Muscle of leg (tissue), 11 donors: Measurements from ENCODE around the gene ICE2. TPM values are rescaled to one million over a fixed set of nuclear protein-coding genes. Genes with fewer than 3 reads are reported as not detected.

Source experiments
- DNase-seq: peaks from one replicate; pipeline ENCODE4 v3.0.0; 2013
- H3K27ac ChIP-seq: one replicate; pipeline ENCODE4 v1.5.1; 2013; ENCODE audit warnings: mild to moderate bottlenecking, low read length, control low read depth
- H3K27me3 ChIP-seq: one replicate; pipeline ENCODE4 v1.6.1; 2013; ENCODE audit warnings: low read length; ENCODE audit not compliant: control insufficient read depth, insufficient read depth
- H3K36me3 ChIP-seq: one replicate; pipeline ENCODE4 v1.6.1; 2013; ENCODE audit warnings: low read length; ENCODE audit not compliant: control insufficient read depth, insufficient read depth
- H3K4me1 ChIP-seq: one replicate; pipeline ENCODE4 v1.6.1; 2013; ENCODE audit warnings: low read length; ENCODE audit not compliant: control insufficient read depth, insufficient read depth
- H3K4me3 ChIP-seq: one replicate; pipeline ENCODE4 v1.5.1; 2013; ENCODE audit warnings: low read length, control low read depth
- H3K9me3 ChIP-seq: replicated peaks from 2 replicates; pipeline ENCODE4 v1.6.1; 2013; ENCODE audit warnings: low read depth, low read length; ENCODE audit not compliant: control insufficient read depth
- WGBS: methylation state at CpG from one replicate; pipeline ENCODE4 v1.1.5; 2013; ENCODE audit warnings: missing lambda C conversion rate; ENCODE audit not compliant: insufficient coverage; 5-methylcytosine and 5-hydroxymethylcytosine counted together
- polyA plus RNA-seq, 8 donors: library from polyadenylated mRNA; unstranded; fragments of 120-200 nt; gene quantifications; one replicate each; pipeline versions ENCODE4 v1.2.1 to v1.2.3, GENCODE V29; 2013; ENCODE audit warnings: inconsistent platforms in 1 of 8, low replicate concordance in 1 of 8; ENCODE audit not compliant: insufficient read length in 8 of 8, insufficient read depth in 1 of 8
- total RNA-seq: library from RNA; stranded (reverse); fragments of 120-200 nt; gene quantifications from one replicate; pipeline ENCODE4 v1.2.4, GENCODE V29; 2013

ICE2 gene
- total and polyA plus RNA-seq, 9 donors, result 29.3 to 40.3 (median 30.1) TPM

DNA sequence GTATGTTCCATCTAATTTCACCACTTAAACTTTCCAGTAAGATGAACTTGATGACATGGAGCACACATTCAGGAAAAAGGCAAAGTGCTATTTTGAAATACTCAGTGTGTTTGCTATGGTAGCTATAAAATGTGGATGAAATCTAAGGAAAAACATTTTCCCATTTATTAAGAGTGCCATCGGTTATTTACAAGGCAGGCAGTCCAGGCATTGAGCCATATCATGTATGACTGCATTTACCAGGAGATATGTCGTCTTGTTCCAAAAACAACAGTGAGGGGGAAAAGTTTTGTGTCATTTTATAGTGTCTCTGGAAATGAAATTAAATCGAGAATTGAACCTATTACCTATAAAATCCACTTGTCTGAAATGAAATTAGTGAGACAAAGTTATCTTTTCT is 94.9 kb downstream of the ICE2 start:
- no peak for DNase-seq
- whole genome bisulfite sequencing, result no CpG with 5 or more reads among the region's 3 CpGs
- H3K9me3 ChIP-seq, result no peaks in the 10 kb centered on the region
- H3K4me3 ChIP-seq, result no peak overlapping the region
- no peaks in the 10 kb centered on the region for H3K27me3 ChIP-seq
- no peak overlapping the region for H3K27ac ChIP-seq
- peaks cover 48% of the 10 kb centered on the region for H3K36me3 ChIP-seq
- peaks cover 12% of the 10 kb centered on the region for H3K4me1 ChIP-seq

DNA sequence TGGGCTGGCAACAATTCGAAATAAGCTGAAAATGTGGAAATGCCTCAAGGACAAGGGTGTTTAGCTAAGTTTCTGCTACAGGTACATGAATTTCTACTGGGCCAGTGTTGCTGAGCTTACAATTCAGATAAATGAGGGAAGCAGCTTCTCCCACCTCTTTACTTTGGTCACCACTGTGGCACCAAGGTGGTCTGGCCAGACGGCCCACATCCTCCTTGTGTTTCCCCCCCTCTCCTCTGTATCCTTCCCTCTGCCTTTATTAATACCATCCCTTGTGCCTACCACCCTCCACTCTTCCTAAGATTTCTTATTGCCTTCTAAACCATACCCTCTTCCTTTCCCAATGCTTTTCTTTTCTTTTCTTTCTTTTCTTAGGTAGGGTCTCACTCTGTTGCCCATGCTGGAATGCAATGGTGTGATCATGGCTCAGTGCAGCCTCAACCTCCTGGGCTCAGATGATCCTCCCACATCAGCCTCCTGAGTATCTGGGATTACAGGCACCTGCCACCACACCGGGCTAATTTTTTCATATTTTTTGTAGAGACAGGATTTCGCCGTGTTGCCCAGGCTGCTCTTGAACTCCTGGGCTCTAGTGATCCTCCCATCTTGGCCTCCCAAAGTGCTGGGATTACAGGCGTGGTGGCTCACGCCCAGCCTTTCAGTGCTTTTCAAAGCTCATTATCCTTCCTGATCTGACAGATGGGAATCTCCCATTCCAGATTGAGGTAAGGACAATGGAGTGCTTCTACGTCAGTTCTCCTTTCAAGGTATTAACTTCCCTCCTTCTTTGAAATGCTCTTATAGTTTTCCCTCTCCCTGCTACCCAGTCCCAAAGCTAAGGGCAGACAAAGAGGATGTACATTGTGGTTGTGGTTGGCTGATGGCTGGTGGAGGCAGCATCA is 95.9 kb downstream of the ICE2 start:
- Histone ChIP-seq H3K36me3 (peaks cover 48% of the 10 kb centered on the region), H3K27me3 (no peaks in the 10 kb centered on the region), H3K4me3 (no peak overlapping the region), H3K27ac (no peak overlapping the region), H3K9me3 (no peaks in the 10 kb centered on the region), H3K4me1 (peaks cover 12% of the 10 kb centered on the region)
- no peak for DNase-seq
- 90% methylated on average over 1 of the region's 8 CpGs for WGBS

DNA sequence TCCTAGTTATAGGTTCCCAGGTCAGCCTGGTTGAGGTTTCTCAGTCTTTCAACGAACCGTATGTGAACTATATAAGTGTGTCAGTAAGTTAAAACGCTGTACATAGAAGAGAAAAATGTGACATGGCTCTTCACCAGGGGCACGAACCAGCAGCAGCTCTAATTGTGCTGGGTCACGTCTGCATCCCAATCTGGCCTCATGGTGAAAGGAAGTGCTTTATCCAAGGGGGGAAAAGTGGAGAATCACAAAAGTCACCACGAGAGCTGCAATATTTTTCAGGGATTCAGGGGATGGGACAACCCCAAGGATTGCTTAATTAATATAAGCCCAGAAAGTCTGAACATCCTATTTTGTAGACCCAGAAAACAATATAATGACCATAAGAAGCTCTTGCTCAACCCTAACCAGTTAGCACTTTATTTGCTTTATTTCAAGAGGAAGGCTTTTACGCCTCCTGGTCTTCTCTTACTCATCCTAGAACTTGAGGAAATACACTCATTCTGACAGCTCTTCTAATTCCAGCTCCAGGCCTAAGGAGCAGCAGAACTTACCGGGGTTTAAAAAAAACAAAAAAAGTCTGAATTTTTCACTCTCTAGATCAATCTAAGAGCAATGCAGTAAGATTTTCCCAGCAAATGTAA is 97.7 kb downstream of the ICE2 start:
- Histone ChIP-seq H3K27ac (no peak overlapping the region), H3K36me3 (peaks cover 57% of the 10 kb centered on the region), H3K27me3 (no peaks in the 10 kb centered on the region), H3K4me1 (peaks cover 18% of the 10 kb centered on the region), H3K9me3 (no peaks in the 10 kb centered on the region), H3K4me3 (no peak overlapping the region)
- DNase-seq, result no peak
- WGBS, result 68% methylated on average over 4 of the region's 8 CpGs

DNA sequence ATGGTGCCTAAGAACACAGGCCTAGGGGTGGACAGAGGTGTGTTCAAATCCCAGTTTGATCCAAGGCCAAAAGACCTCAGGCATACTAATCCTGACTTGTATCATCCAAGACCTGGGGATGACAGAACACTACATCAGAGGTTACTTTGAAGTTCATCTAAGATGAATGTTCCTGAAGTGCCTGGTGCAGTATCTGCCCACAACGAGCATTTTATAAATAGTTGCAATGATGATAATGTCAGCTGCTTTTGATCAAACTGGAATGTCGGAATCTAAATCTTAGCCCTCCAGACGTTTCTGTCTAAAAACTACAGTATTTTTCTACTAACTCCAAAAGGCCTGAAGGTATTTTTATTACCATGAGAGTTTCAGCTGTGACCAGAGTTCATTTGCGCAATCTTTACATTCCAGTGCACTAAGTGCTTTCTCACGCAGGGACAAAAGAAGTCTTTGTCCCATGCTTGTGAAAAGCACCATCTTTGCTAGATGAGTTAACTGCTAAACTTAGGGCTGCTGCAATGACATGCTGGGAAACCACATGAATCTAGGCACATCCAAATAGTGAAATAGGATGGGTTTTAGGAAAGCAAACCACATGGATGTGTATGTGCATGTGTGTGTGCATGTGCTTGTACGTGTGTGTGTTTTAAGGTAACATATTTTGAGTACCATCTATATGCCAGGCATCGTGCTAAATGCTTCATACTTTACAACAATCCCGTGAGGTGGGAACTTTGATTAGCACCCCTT is 99.2 kb downstream of the ICE2 start:
- 31% methylated on average over 4 of the region's 8 CpGs for WGBS
- Histone ChIP-seq H3K4me3 (no peak overlapping the region), H3K4me1 (peaks cover 30% of the 10 kb centered on the region), H3K27ac (peak overlapping the region; percentile 70), H3K27me3 (no peaks in the 10 kb centered on the region), H3K9me3 (no peaks in the 10 kb centered on the region), H3K36me3 (peaks cover 60% of the 10 kb centered on the region)
- DNase-seq, result peak; percentile 72

DNA sequence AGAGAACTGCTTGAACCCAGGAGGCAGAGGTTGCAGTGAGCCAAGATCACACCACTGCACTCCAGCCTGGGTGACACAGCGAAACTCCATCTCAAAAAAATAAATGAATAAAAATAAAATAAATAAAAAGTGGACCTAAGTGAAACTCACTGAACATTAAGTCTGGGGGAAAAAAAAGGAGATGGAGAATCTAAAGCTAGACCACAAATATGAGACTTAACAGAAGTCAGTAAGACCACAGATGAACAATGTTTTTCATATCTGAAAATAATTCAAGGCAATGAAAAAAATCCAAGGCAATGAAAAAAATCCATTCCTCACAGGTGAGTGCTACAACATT is 99.8 kb downstream of the ICE2 start:
- no peaks in the 10 kb centered on the region for H3K27me3 ChIP-seq
- H3K9me3 ChIP-seq, result no peaks in the 10 kb centered on the region
- peaks cover 60% of the 10 kb centered on the region for H3K36me3 ChIP-seq
- peaks cover 35% of the 10 kb centered on the region for H3K4me1 ChIP-seq
- DNase-seq, result no peak
- WGBS, result no CpG with 5 or more reads among the region's 1 CpG
- no peak overlapping the region for H3K4me3 ChIP-seq
- no peak overlapping the region for H3K27ac ChIP-seq

DNA sequence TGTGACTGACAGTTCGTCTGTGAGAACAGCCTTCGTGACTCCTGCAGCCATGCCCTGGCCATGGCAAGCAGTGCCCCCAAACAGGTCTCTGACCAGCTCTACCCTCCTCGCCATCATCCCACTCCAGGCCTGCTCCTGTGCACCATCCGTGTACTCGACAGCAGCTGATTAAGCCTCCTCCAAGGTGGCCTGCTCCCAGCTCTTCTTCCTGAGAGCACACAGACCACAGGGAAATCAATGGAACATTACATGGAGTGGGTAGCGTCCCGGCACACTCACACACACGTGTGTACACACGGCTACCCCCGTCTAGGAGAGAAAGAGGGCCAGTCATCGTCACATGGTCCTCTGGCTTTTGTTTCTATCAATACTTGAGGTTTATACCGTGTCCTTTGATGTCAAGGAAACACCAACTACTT is 102.3 kb downstream of the ICE2 start:
- no peak for DNase-seq
- H3K4me1 ChIP-seq, result peaks cover 49% of the 10 kb centered on the region
- H3K4me3 ChIP-seq, result no peak overlapping the region
- H3K27ac ChIP-seq, result peak overlapping the region; percentile 17
- H3K36me3 ChIP-seq, result peaks cover 57% of the 10 kb centered on the region
- no peaks in the 10 kb centered on the region for H3K9me3 ChIP-seq
- H3K27me3 ChIP-seq, result no peaks in the 10 kb centered on the region
- 69% methylated on average over 8 of the region's 12 CpGs for whole genome bisulfite sequencing

DNA sequence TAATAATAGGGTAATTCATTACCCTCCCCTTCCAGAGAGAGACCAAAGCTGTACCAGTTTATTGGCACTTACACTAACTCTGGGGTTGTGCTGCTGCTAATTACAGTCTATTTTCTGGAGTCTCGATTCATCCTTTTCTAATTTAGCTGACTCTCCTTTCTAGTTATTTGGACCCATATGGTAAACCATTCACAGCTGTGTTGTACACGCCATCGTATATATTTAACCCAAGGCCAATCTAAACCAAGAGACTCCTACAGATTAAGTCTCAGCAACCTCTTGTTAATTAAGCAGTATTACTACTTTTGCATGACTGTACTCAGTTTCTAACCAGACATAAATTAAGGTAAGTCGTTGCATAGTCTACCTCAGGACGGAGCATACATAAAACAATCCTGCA is 103.6 kb downstream of the ICE2 start:
- WGBS, result 60% methylated on average over 1 of the region's 5 CpGs
- Histone ChIP-seq H3K4me1 (peaks cover 51% of the 10 kb centered on the region), H3K4me3 (no peak overlapping the region), H3K9me3 (no peaks in the 10 kb centered on the region), H3K27ac (peak overlapping the region; percentile 89), H3K36me3 (peaks cover 57% of the 10 kb centered on the region), H3K27me3 (no peaks in the 10 kb centered on the region)
- DNase-seq, result no peak

DNA sequence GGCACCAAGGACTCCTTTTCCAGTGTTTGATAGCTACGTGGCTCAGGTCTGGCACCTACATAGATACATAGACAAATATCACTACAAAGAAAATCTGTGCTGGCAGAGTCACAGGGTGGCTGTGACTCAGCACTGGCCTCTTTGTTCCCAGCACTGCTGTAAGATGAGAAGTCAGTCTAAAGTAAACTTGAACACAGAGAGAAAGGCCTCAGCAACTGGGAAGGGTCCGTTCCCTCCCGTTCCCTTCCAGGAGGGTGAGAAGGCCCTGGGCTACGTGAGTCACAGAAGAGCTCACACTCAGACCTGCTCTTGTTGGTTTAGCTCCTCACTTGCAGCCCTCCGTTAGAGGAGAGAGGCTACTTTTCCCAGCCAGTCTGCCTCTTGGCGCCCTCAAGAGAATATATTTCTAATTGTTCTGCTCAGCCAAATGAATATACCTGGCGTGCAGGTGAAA is 104.3 kb downstream of the ICE2 start:
- H3K4me3 ChIP-seq, result no peak overlapping the region
- peaks cover 47% of the 10 kb centered on the region for H3K4me1 ChIP-seq
- DNase-seq, result peak; percentile 86
- peak overlapping the region; percentile 89 for H3K27ac ChIP-seq
- H3K9me3 ChIP-seq, result no peaks in the 10 kb centered on the region
- peaks cover 57% of the 10 kb centered on the region for H3K36me3 ChIP-seq
- 34% methylated on average over 4 of the region's 7 CpGs for WGBS
- H3K27me3 ChIP-seq, result no peaks in the 10 kb centered on the region

DNA sequence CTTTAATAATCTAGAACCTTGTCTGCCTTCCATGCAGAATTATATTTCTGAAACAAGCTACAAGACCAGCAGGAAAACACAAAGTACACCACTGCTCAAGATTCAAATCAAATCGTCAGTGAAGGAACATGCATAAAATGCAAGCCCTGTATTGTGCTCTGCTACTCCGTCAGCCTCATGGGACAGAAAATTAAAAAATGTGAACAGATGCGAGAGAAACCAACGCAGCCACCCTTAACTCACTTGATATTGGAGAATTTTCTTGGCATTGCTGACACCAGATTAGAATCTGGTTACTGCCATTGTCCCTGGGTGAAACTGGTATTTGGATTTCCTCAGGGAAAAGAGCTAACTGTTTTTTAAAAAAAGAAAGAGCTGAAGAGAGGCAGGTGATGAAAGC is 104.7 kb downstream of the ICE2 start:
- Histone ChIP-seq H3K27me3 (no peaks in the 10 kb centered on the region), H3K36me3 (peaks cover 59% of the 10 kb centered on the region), H3K4me1 (peaks cover 45% of the 10 kb centered on the region), H3K27ac (peak overlapping the region; percentile 89), H3K9me3 (no peaks in the 10 kb centered on the region), H3K4me3 (no peak overlapping the region)
- no CpG with 5 or more reads among the region's 4 CpGs for WGBS
- no peak for DNase-seq

DNA sequence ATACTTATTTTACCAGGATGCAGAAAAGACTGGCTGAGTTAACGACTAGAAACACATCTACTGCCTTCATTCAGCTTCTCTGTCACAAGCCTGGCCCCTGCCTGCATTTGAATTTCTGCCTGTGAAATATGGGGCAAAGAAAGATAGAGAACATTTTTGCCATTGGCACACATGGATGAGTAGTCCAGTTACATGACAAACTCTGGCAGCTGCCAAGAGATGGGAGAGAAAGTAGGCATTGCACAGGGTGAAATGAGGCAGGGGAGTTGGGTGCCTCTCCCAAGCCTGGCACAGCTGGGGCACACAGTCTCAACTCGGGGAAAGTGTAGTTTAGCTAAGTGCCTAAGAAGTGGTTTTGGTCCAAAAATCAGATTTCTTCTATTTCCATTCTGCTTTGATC is 105.2 kb downstream of the ICE2 start:
- no peaks in the 10 kb centered on the region for H3K27me3 ChIP-seq
- WGBS, result no CpG with 5 or more reads among the region's 2 CpGs
- H3K4me1 ChIP-seq, result peaks cover 45% of the 10 kb centered on the region
- no peak for DNase-seq
- H3K9me3 ChIP-seq, result no peaks in the 10 kb centered on the region
- H3K27ac ChIP-seq, result peak overlapping the region; percentile 89
- H3K4me3 ChIP-seq, result no peak overlapping the region
- peaks cover 59% of the 10 kb centered on the region for H3K36me3 ChIP-seq
